GM15510 (cell line): Measurements from ENCODE around the gene EIF4EBP3.

Experiments
- POLR2A ChIP-seq: IDR thresholded peaks from 3 replicates; pipeline ENCODE4 v1.6.1; 2011; ENCODE audit warnings: borderline replicate concordance; ENCODE audit not compliant: insufficient read length; ENCODE audit errors: extremely low read depth

Gene EIF4EBP3

DNA sequence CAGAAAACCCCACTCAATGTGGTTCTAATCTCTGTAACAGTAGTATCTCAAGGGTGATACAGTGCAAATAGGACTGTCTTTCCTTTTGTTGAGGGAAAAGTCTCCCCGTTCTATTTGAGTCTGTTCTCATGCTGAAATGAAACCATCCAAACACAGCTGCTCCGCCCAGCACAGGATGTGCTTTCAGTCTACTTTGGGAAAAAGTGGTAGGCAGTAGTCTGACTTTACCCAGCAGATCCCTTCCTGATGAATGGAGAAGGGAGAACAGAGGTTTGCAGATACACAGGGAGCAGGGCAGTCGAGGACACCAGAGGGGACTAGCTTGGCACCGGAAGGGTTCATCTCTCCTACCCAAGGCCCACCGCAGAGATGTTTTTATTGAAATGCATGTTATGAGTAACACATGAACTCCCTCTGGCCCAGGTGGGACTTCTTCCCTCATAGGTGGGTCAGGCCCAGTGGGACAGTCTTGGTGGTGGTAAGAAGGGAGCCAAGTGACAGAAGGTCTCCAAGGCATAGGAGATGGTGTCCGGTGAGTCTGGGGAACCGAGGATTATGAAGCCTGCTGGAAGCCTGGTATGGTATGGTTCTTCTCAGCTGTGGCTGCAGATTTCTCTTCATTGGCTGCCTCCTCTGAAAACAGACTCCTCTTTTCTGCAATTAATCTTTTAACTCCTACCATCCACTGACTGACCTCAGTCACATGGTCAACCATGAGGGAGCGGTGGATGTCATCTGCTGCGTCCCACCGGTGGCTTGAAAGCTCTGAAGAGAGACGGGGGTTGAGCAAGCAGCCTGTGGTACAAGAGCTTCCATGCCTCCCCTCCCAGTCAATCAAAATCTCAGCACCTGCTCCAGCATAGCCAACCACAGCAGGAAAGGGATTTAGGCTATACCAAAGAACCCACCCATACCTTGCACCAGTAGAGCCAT, 3.0 kb downstream of the EIF4EBP3 start:
- TF ChIP-seq POLR2A = no peak

DNA sequence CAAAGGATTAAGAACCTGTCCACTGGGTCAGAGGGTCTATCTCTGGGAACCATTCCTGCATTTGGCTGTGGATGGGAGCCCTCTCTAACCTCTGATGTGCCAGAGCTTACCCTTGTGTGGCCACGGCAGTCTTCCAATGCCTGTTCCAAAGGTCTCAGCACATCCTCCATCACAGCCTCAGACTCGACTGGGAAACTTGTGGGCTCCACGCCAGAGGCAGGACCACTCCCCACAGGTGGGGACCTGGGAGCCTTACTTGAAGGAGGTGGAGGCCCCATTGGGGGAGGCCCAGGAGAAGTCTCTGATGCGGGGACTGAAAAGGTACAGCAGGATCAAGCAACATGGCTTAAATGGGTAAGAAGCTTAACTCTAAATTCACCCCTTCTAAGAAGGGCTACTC, 4.4 kb downstream of the EIF4EBP3 start:
- TF ChIP-seq POLR2A = no peak

DNA sequence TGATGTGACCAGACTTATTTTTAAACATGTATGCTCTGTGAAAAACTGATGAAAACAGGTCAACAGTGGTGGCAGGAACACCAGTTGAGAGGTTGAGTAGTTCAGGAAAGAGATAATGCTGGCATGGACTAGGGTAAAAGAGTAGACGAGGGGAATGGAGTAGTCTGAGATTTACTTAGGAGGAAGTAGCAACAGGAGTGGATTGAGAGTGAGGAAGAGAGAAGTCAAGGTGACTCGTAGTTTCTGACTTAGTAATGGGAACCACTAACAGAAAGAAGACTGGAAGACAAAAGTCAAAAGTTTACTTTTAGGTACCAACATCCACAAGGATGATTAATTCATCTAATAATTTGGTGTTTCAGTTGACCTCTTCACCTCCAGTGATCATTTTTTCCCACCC, 6.2 kb downstream of the EIF4EBP3 start:
- TF ChIP-seq POLR2A = no peak

DNA sequence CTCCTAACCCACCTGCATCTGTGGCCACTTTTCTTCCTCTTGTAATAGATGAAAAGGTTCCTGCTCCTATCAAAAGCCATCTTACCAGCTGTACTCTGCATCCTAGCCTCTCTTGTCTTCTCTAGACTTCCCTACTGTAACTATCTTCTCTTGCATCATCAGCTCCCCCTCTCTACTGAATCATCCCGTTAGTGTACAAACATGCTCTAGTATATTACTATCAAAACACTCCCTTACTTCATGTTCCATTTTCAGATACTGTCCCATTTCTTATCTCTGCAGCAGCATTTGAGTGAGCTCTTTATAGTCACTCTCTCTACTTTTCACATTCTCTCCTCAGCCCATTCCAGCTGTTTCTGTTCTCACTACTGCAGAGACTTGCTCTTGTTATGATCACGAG, 7.0 kb downstream of the EIF4EBP3 start:
- TF ChIP-seq POLR2A = no peak

DNA sequence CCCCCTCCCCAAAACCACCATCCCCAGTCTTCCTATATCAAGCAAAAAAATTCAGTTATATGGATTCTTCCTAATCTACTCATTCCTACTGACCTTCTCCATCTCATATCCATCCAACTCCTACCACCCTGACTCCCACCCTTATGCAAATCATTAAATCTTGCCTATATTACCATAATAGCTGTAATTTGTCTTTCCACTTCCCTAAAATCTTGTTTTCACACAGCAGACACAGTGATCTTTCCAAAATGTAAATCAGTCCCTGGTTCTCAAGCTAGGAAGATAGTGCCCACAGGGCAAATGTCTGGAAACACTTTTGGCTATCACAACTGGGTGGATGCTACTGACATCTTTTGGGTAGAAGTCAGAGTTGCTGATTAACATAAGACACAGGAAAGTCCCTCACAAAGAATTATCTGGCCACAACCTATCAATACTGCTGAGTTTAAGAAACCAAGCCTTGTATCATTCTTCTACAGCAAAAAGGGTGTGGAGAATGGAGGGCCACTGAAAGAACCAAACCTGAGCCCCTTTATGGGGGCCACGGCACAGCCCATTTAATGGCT, 8.4 kb downstream of the EIF4EBP3 start:
- TF ChIP-seq POLR2A = no peak

DNA sequence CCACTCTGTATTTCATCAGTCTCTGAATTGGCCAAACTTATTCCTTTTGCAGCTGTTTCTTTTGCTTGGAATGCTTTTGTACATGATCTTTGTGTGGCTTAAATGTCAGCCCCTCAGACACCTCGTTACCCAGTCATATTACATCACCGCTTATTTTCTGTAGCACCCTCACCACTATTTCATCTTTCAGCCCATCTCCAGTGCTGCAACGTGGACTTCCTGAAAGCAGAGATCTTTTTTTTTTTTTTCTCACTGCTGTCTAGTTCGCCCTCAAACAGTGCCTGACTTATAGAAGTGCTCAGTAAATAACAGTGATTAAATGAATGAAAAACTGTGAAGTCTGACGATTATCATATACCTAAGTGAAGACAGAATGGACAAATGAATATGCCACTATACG, 9.0 kb downstream of the EIF4EBP3 start:
- TF ChIP-seq POLR2A = no peak

DNA sequence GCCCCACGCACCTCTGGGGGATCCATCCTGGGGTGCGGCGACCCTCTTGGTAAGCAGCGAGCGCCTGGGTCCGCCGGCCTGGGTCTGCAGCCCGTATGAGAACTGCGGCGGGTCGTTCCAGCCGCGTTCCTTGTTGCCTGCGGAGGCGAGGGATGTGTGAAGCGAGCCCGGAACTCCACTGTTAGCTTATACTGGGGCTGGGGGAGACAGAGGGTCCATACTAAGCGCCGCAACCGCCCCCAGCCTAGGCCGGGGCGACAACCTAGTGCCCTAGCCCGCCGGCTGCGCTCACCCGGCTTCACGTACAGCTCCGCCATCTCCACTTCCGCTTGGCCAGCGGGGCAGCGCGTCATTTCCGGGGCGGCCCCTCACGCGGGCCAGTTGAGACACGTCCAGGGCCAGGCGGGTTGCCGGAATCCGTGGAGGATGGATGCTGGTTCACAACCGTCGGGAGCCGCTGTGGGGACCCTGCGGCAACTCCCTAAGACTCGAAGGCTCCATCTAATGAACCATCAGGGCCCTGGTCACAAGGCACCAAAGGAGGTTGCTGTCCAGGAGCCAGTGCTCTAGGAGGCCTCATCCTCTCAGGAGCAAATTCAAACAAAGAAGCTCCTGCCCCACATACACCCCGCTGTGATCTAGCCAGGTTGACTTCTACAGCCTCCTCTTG, 9.8 kb downstream of the EIF4EBP3 start, which contains the start of gene SRA1:
SRA1 (minus strand) TSS at position 338 of the 670 bp plus-strand sequence; CDS start at position 317, 21 bp downstream.
- TF ChIP-seq POLR2A = peak; percentile 98

DNA sequence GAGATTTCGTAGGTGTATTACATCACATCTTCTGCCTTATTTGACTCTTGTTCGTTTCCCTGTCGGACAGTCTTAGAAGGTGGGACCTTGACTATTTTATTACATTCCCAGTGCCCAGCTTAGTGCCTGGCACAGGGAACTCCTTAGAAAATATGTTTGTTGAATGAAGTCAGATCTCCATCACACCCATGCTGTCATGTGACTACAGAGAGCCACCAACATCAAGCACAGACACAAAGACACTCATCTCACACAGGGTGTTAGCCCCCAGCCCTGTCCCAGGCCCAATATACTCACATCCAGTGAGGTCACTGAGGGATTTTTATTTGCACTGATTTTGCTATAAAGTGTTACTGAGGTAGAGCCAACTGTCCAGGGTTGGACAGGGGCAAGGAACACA, 10.5 kb downstream of the EIF4EBP3 start:
- TF ChIP-seq POLR2A = no peak

DNA sequence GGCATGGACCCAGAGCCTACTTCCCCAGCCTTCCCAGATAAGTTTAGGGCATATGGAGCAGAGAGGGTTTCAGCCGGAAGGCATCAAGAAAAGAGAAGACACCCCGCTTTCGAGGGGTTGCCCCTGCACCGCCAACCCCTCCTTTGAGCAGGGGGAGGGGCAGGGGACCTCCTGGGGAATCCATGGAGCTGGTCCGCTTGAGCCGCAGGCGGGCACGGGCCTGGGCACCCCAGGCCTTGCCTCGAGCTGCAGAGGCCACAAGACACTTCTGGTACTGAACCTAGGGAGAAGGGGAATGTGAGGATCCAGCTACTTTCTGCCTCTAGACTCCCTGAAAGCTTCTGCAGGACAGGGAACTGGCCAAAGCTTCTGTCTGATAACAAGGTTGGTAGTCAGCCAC, 11.1 kb downstream of the EIF4EBP3 start:
- no peak for TF ChIP-seq POLR2A

DNA sequence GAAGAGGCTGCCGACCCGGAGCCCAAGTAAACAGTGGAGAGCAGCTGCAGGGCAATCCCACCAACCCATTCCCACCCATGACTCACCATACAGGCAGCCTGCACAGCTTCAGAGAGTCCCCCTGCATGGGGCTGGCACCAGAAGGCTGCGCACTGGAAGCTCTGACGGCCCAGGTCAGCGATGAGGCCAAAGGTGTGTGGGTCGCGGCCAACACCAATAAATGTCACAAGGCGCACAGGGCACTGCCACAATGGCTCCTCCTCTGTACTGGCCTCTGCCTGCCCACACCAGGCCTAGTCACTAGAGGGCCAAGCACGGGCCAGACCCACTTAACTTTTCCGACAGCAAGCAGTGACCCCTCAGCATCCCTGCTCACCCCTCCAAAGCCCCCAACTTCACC, 12.8 kb downstream of the EIF4EBP3 start:
- no peak for TF ChIP-seq POLR2A

DNA sequence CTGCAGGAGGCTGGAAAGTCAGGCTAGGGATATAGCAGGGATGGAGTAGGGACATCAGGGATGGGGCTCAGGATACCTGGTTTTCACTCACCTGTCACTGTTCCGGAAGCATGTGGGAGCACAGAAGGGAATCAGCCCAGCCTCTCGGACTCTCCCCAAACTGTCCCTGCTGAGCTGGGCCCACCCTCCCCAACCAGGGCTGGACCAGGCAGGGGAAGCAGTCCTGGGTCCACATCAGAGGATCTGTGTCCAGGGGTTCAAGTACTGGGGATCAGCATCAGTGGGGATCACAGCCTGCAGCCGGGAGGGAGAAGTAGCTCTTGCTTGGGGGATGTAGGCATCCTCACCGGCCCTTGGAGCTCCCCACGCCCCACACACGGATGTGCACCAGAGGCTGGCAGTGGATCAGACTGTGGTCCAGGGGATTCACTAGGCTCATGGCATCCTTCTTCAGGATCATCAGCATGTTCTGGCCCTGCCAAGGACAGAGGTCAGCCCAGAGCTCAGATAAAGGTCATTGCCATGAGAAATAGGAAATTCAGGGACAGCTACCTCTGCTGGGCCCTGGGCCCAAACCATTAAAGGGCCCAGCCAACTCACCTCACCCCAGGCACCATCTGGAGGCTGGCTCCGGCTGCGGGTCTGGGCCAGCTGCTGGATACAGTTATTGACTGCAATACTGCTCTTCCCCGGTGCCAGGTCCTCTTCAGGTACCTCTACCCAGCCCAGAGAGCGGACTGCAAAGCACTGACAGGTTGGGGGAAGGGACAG, 14.5 kb downstream of the EIF4EBP3 start:
- TF ChIP-seq POLR2A = no peak

DNA sequence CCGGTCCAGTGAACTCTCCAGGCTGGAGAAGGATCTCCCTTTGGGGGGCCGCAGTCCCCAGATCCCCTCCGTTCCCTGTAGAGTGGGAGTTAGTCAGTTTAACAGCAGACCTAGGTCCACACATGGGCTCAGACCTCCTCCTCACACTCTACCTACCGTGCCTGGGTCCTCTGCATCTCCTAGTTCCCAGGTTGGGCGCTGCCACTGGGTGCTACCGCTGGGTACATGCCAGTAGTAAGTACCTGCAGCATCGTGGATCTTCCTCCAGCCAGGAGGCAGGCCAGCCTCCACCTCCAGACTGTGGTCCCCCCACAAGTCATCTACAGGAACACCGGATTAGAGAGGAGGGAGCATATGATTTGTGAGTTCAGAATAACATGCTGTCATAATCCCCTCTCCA, 16.1 kb downstream of the EIF4EBP3 start:
- TF ChIP-seq POLR2A = no peak

DNA sequence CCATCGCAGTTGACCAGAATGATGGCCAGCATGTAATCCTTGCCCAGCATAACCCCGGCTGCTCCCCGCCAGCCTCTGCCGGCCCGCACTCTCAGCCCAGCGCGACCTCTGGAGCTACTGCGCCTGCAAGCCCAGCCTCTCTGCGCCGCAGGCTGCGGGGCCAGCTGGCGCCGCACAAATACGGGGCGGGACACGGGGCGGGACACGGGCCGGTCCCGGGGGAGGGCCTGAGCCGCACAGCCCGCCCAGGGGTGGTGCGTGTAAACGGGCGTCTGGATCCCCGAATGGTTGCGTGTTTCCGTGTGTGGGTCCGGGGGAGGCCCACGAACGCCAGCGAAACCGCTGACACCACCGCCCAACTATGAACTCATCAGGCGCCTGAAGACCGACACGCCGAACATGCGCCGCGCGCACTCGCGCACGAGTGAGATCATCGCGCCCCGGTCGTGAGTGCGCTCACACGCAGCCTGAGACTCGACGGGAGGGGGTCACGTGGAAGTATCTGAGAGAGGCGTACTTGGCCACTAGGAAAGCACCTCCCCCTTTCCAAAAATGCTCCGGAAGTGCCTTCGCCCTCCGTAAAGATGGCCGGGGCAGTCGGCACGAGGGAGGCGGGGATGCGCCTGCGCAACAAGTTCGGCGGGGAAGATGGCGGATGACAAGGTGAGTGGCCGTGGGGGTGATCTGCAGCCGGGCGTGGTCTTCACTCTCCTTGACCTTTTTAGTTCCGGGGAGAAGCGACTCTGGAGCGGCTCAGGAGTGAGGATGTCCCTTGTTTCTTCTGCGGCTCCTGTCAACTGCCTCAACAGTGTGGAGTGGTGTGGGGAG, 16.9 kb downstream of the EIF4EBP3 start, which contains the start of the genes APBB3 and SLC35A4:
APBB3 (minus strand) TSS at position 403 of the 828 bp plus-strand sequence; CDS start at position 50, 353 bp downstream.
SLC35A4 (plus strand) TSS at position 633 of the 828 bp plus-strand sequence. CDS start 2,342 bp downstream, outside the sequence.
- TF ChIP-seq POLR2A = peak; percentile 88
